GM23248 (cell line): ENCODE results near the gene AFAP1L1. TPM values are rescaled to one million over a fixed set of nuclear protein-coding genes. Genes with fewer than 3 reads are reported as not detected.

Experiments used
- DNase-seq: peaks from one replicate; pipeline ENCODE4 v3.0.0-alpha.2; 2015
- H2AFZ ChIP-seq: fragments of 200-600 bp; sonication (generic); 2 replicates; pipeline ENCODE4 v1.6.1; 2016; ENCODE audit warnings: antibody characterized with exemption
- H3F3A ChIP-seq: fragments of 200-600 bp; sonication (generic); 2 replicates; pipeline ENCODE4 v1.6.1; 2016; ENCODE audit warnings: mild to moderate bottlenecking, antibody characterized with exemption, mixed run types; ENCODE audit not compliant: insufficient read depth
- H3K27ac ChIP-seq: fragments of 200-600 bp; sonication (generic); 2 replicates; pipeline ENCODE4 v1.5.1; 2016; ENCODE audit warnings: mild to moderate bottlenecking
- H3K27me3 ChIP-seq: fragments of 200-600 bp; sonication (generic); replicated peaks from 2 replicates; pipeline ENCODE4 v1.6.1; 2016; ENCODE audit warnings: mild to moderate bottlenecking; ENCODE audit not compliant: insufficient read depth
- H3K36me3 ChIP-seq: fragments of 200-600 bp; sonication (generic); 2 replicates; pipeline ENCODE4 v1.6.1; 2016; ENCODE audit warnings: low read depth, mild to moderate bottlenecking
- H3K4me1 ChIP-seq: fragments of 200-600 bp; sonication (generic); 2 replicates; pipeline ENCODE4 v1.6.1; 2016; ENCODE audit warnings: mild to moderate bottlenecking; ENCODE audit not compliant: insufficient read depth
- H3K4me2 ChIP-seq: fragments of 200-600 bp; sonication (generic); one replicate; pipeline ENCODE4 v1.6.1; 2016; ENCODE audit warnings: mild to moderate bottlenecking; ENCODE audit not compliant: unreplicated experiment
- H3K4me3 ChIP-seq: fragments of 200-600 bp; sonication (generic); 2 replicates; pipeline ENCODE4 v1.5.1; 2016; ENCODE audit warnings: mild to moderate bottlenecking
- H3K79me2 ChIP-seq: fragments of 200-600 bp; sonication (generic); 2 replicates; pipeline ENCODE4 v1.6.1; 2016; ENCODE audit warnings: mild to moderate bottlenecking; ENCODE audit not compliant: insufficient read depth
- H3K9ac ChIP-seq: fragments of 200-600 bp; sonication (generic); 2 replicates; pipeline ENCODE4 v1.6.1; 2016; ENCODE audit warnings: mild to moderate bottlenecking
- H3K9me2 ChIP-seq: fragments of 200-600 bp; sonication (generic); 2 replicates; pipeline ENCODE4 v1.6.1; 2016; ENCODE audit warnings: mixed run types, mild to moderate bottlenecking, moderate library complexity; ENCODE audit not compliant: insufficient read depth
- H3K9me3 ChIP-seq: fragments of 200-600 bp; sonication (generic); one replicate; pipeline ENCODE4 v1.6.1; 2017; ENCODE audit warnings: low read depth
- H4K20me1 ChIP-seq: fragments of 200-600 bp; sonication (generic); 2 replicates; pipeline ENCODE4 v1.6.0; 2016; ENCODE audit not compliant: insufficient read depth
- EZH2 ChIP-seq: fragments of 200-600 bp; sonication (generic); IDR thresholded peaks from 2 replicates; pipeline ENCODE4 v1.6.1; 2018; ENCODE audit warnings: antibody characterized with exemption, mild to moderate bottlenecking; ENCODE audit not compliant: insufficient read depth, poor library complexity, severe bottlenecking
- EZH2phosphoT487 ChIP-seq: fragments of 200-600 bp; sonication (generic); IDR thresholded peaks from 2 replicates; pipeline ENCODE4 v1.6.1; 2018; ENCODE audit warnings: antibody characterized with exemption, moderate library complexity, mild to moderate bottlenecking, low read depth; ENCODE audit not compliant: insufficient read depth
- WGBS, 2 experiments: methylation state at CpG; one replicate each; pipeline ENCODE4 v1.1.6; 2015 to 2017; ENCODE audit warnings: low lambda C conversion rate in 2 of 2, low coverage in 1 of 2; ENCODE audit errors: missing lambda C conversion rate in 2 of 2; 5-methylcytosine and 5-hydroxymethylcytosine counted together
- in situ Hi-C: fragments of 300-500 bp; cut with MboI; formaldehyde crosslinking; loops from 2 replicates; pipeline ENCODE4 v1.15.0; 2020
- polyA plus RNA-seq: library from polyadenylated mRNA; unstranded; fragments of >200 nt; fragmentation: Nextera tagmentation; extraction: Ambion mirVana; gene quantifications from 2 replicates; pipeline ENCODE4 v1.2.1, GENCODE V29; 2016
- total RNA-seq: library from RNA; depleted of rRNA; stranded (reverse); fragments of >200 nt; shearing (Covaris generic); gene quantifications from 2 replicates; pipeline ENCODE4 v1.2.3, GENCODE V29; 2014

Gene AFAP1L1
- total and polyA plus RNA-seq, 2 experiments from 2014 or later, result 0.76 to 1.3 TPM

GRCh38 chr5:149317281-149318048 lies 45.8 kb downstream of the AFAP1L1 start:
- Histone ChIP-seq H4K20me1 (no peaks in the 10 kb centered on the region), H3K9ac (no peak overlapping the region), H3K4me1 (peaks cover 13% of the 10 kb centered on the region), H3K9me3 (no peaks in the 10 kb centered on the region), H3K9me2 (no peaks in the 10 kb centered on the region), H3K4me2 (no peak overlapping the region), H3F3A (peaks cover 17% of the 10 kb centered on the region; the same call in 1 of the 2 replicates), H3K27me3 (no peaks in the 10 kb centered on the region), H3K79me2 (no peaks in the 10 kb centered on the region), H3K27ac (no peak overlapping the region), H2AFZ (no peak overlapping the region), H3K36me3 (no peaks in the 10 kb centered on the region), H3K4me3 (no peak overlapping the region)
- TF ChIP-seq EZH2phosphoT487 (no peak), EZH2 (no peak)
- peak; percentile 69 for DNase-seq
- WGBS, 2 experiments, result 77 to 83% methylated on average over 14 of the region's 14 CpGs
- in situ Hi-C loops, result no loop called here

- Histone ChIP-seq H3K9me3 (no peaks in the 10 kb centered on the region), H4K20me1 (no peaks in the 10 kb centered on the region), H3K79me2 (no peaks in the 10 kb centered on the region), H3K27me3 (no peaks in the 10 kb centered on the region), H2AFZ (no peak overlapping the region), H3K9ac (no peak overlapping the region), H3K9me2 (no peaks in the 10 kb centered on the region), H3K27ac (no peak overlapping the region), H3K4me3 (no peak overlapping the region), H3F3A (peaks cover 17% of the 10 kb centered on the region; the same call in 1 of the 2 replicates), H3K4me2 (no peak overlapping the region), H3K36me3 (no peaks in the 10 kb centered on the region), H3K4me1 (peaks cover 19% of the 10 kb centered on the region)
- 95% methylated on average over 3 of the region's 3 CpGs for WGBS, 2 experiments
- no peak for DNase-seq
- TF ChIP-seq EZH2phosphoT487 (no peak), EZH2 (no peak)
- in situ Hi-C loops, result no loop called here
Measured at GRCh38 chr5:149319174-149319573, 47.5 kb downstream of the AFAP1L1 start.

GRCh38 chr5:149320791-149321330 lies 49.2 kb downstream of the AFAP1L1 start:
- H3K9me2 ChIP-seq, result no peaks in the 10 kb centered on the region
- TF ChIP-seq EZH2phosphoT487, result no peak
- TF ChIP-seq EZH2, result no peak
- H4K20me1 ChIP-seq, result no peaks in the 10 kb centered on the region
- peak overlapping the region; percentile 82 for H2AFZ ChIP-seq
- H3K79me2 ChIP-seq, result no peaks in the 10 kb centered on the region
- WGBS, 2 experiments, result 8 to 19% methylated on average over 4 of the region's 4 CpGs
- peak overlapping the region; percentile 77 for H3K27ac ChIP-seq
- H3K4me1 ChIP-seq, result peaks cover 19% of the 10 kb centered on the region
- no peaks in the 10 kb centered on the region for H3K36me3 ChIP-seq
- H3K4me3 ChIP-seq, result no peak overlapping the region
- peak; percentile 85 for DNase-seq
- H3K9ac ChIP-seq, result peak overlapping the region; percentile 61
- in situ Hi-C loops, result no loop called here
- peaks cover 17% of the 10 kb centered on the region; the same call in 1 of the 2 replicates for H3F3A ChIP-seq
- peak overlapping the region; percentile 49 for H3K4me2 ChIP-seq
- no peaks in the 10 kb centered on the region for H3K27me3 ChIP-seq
- H3K9me3 ChIP-seq, result no peaks in the 10 kb centered on the region

- Histone ChIP-seq H3K4me2 (no peak overlapping the region), H2AFZ (no peak overlapping the region), H3K9me2 (no peaks in the 10 kb centered on the region), H3K27ac (no peak overlapping the region), H3K4me3 (no peak overlapping the region), H3F3A (peaks cover 17% of the 10 kb centered on the region; the same call in 1 of the 2 replicates), H4K20me1 (no peaks in the 10 kb centered on the region), H3K9me3 (no peaks in the 10 kb centered on the region), H3K9ac (no peak overlapping the region), H3K27me3 (no peaks in the 10 kb centered on the region), H3K4me1 (peaks cover 19% of the 10 kb centered on the region), H3K36me3 (no peaks in the 10 kb centered on the region), H3K79me2 (no peaks in the 10 kb centered on the region)
- no peak for DNase-seq
- WGBS, 2 experiments, result 89 to 90% methylated on average over 12 of the region's 12 CpGs
- in situ Hi-C loops, result no loop called here
- no peak for TF ChIP-seq EZH2phosphoT487
- TF ChIP-seq EZH2, result no peak
Measured at GRCh38 chr5:149322518-149322917, 50.9 kb downstream of the AFAP1L1 start.
